Lower leg skin (tissue), 3 donors: Measurements from ENCODE around the gene ADISSP.

ENCODE experiments used
- CTCF ChIP-seq, 3 donors: fragments of 450-650 bp; IDR thresholded peaks; one replicate each; pipeline ENCODE4 v1.5.1; 2016; ENCODE audit warnings: antibody characterized with exemption in 3 of 3, mild to moderate bottlenecking in 3 of 3, moderate library complexity in 2 of 3
- POLR2A ChIP-seq, 2 donors: fragments of 450-650 bp; IDR thresholded peaks; one replicate each; pipeline ENCODE4 v1.6.1; 2016 to 2017; ENCODE audit warnings: antibody characterized with exemption in 2 of 2, mild to moderate bottlenecking in 1 of 2, moderate library complexity in 1 of 2

DNA sequence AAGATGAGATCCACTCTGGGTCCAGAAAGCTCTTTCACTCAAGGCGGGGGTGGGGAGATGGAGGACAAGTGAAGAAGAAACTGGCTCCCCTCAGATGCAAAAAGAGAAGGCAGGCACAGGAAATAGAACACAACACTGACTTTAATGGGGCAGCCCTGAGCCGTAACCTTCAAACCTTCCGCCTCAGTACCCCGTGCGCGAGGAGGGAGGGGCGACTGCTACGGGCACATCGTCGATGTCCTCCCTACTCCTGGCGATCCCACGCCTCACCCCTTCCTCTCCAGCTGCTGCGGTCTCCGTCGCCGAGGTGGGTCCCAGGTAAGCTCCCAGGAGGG lies 9.8 kb upstream of the ADISSP start:
- TF ChIP-seq CTCF (IDR thresholded peaks at IDR 0.05) (no peak), POLR2A (IDR thresholded peaks at IDR 0.05) (no peak)
